ENCODE results near the gene MAST4.

GRCh38 chr5:66742083-66742895 lies 146.1 kb downstream of the MAST4 start:
- peak in 1 of 4 experiments; percentile 5 for TF ChIP-seq CTCF (IDR thresholded peaks at IDR 0.05)
- TF ChIP-seq POLR2A (IDR thresholded peaks at IDR 0.05): no peak

Data from uterus (tissue), 2 donors.